ENCODE results near the gene IFNGR2.

- no peak for TF ChIP-seq CTCF (IDR thresholded peaks at IDR 0.05)
- no peak for TF ChIP-seq POLR2A (IDR thresholded peaks at IDR 0.05)
Observed at GRCh38 chr21:33414068-33414467, 10.9 kb downstream of the IFNGR2 start.
